T-cell (primary cell): ENCODE measurements around the gene SYCP2. TPM values are rescaled to one million over a fixed set of nuclear protein-coding genes. Genes with fewer than 3 reads are reported as not detected.

Experiments used
- ATAC-seq, 4 experiments: fragments of 200-7000 bp in 3 of 4; fragments of 150-1000 bp in 1 of 4; cut with Tn5 transposase; replicated peaks in 1 of 4; 1 replicate in 3 of 4; 2 replicates in 1 of 4; pipeline ENCODE4 v1.10.0; 2021; ENCODE audit warnings: moderate library complexity in 3 of 4, mild to moderate bottlenecking in 2 of 4, moderate number of reproducible peaks in 1 of 4
- CTCF ChIA-PET, 2 donors: fragments of 300-600 bp; sonication (Branson Sonifier 250); formaldehyde crosslinking; loops; one replicate each; lab custom pipeline; 2022; ENCODE audit warnings: antibody characterized with exemption in 2 of 2; lab: Charles Lee
- POLR2A ChIA-PET, 2 donors: fragments of 300-600 bp; sonication (Branson Sonifier 250); formaldehyde crosslinking; loops; one replicate each; lab custom pipeline; 2022; ENCODE audit warnings: antibody characterized with exemption in 2 of 2; lab: Charles Lee
- DNase-seq, 35 experiments: peaks; one replicate each; pipeline versions ENCODE4 v3.0.0 to v3.0.0-alpha.2; 2013 to 2023
- H3K27ac ChIP-seq: one replicate; pipeline ENCODE4 v1.5.1; 2013; ENCODE audit warnings: low read length
- H3K27me3 ChIP-seq, 2 experiments: replicated peaks in 1 of 2; 1 replicate in 1 of 2; 2 replicates in 1 of 2; pipeline versions ENCODE4 v1.6.1 to v1.7.0; 2013; ENCODE audit warnings: low read length in 1 of 2, mixed read lengths in 1 of 2; ENCODE audit not compliant: control insufficient read depth in 2 of 2, insufficient read depth in 2 of 2; ENCODE audit errors: extremely low read depth in 1 of 2
- H3K36me3 ChIP-seq, 2 donors: 1 replicate in 1 of 2; 2 replicates in 1 of 2; pipeline versions ENCODE4 v1.6.1 to v1.7.0; 2013; ENCODE audit warnings: low read length in 1 of 2; ENCODE audit not compliant: control insufficient read depth in 2 of 2, insufficient read depth in 1 of 2; ENCODE audit errors: extremely low read depth in 1 of 2
- H3K4me1 ChIP-seq, 2 experiments: 1 replicate in 1 of 2; 2 replicates in 1 of 2; pipeline versions ENCODE4 v1.6.1 to v1.7.0; 2013; ENCODE audit warnings: low read length in 2 of 2, mixed read lengths in 1 of 2; ENCODE audit not compliant: insufficient read depth in 2 of 2, control insufficient read depth in 1 of 2; ENCODE audit errors: extremely low read depth in 1 of 2
- H3K4me3 ChIP-seq, 2 donors: 1 replicate in 1 of 2; 2 replicates in 1 of 2; pipeline versions ENCODE4 v1.5.1 to v1.7.0; 2013; ENCODE audit warnings: mild to moderate bottlenecking in 2 of 2, low read length in 1 of 2, moderate library complexity in 1 of 2; ENCODE audit not compliant: control insufficient read depth in 1 of 2; ENCODE audit errors: extremely low read depth in 1 of 2
- H3K9me3 ChIP-seq: 2 replicates; pipeline ENCODE4 v1.7.0; 2013
- H3K27ac Mint-ChIP-seq, 2 donors: one replicate each; pipeline ENCODE4 v1.8.0; 2020 to 2021; ENCODE audit warnings: mild to moderate bottlenecking in 2 of 2, mixed read lengths in 2 of 2
- H3K27me3 Mint-ChIP-seq, 2 donors: one replicate each; pipeline ENCODE4 v1.8.0; 2021 to 2022; ENCODE audit warnings: mixed read lengths in 2 of 2
- H3K36me3 Mint-ChIP-seq: one replicate; pipeline ENCODE4 v1.8.0; 2021; ENCODE audit warnings: mixed read lengths
- H3K4me1 Mint-ChIP-seq, 3 donors: one replicate each; pipeline ENCODE4 v1.8.0; 2020 to 2022; ENCODE audit warnings: mixed read lengths in 3 of 3, mild to moderate bottlenecking in 1 of 3
- H3K4me3 Mint-ChIP-seq, 3 donors: one replicate each; pipeline ENCODE4 v1.8.0; 2020 to 2022; ENCODE audit warnings: mild to moderate bottlenecking in 3 of 3, mixed read lengths in 3 of 3, moderate library complexity in 3 of 3
- H3K9me3 Mint-ChIP-seq, 3 donors: one replicate each; pipeline ENCODE4 v1.8.0; 2020 to 2022; ENCODE audit warnings: mixed read lengths in 3 of 3
- WGBS: methylation state at CpG from one replicate; pipeline ENCODE4 v1.1.5; 2013; ENCODE audit warnings: missing lambda C conversion rate; ENCODE audit not compliant: insufficient coverage; 5-methylcytosine and 5-hydroxymethylcytosine counted together
- total RNA-seq, 35 experiments: library from RNA in 6 of 35; stranded (reverse) in 6 of 35; fragments of 120-200 nt in 1 of 35; gene quantifications; one replicate each; pipeline versions ENCODE4 v1.2.1 to v1.2.4 and lab custom pipeline; 2013 to 2026

The SYCP2 gene, protein sequence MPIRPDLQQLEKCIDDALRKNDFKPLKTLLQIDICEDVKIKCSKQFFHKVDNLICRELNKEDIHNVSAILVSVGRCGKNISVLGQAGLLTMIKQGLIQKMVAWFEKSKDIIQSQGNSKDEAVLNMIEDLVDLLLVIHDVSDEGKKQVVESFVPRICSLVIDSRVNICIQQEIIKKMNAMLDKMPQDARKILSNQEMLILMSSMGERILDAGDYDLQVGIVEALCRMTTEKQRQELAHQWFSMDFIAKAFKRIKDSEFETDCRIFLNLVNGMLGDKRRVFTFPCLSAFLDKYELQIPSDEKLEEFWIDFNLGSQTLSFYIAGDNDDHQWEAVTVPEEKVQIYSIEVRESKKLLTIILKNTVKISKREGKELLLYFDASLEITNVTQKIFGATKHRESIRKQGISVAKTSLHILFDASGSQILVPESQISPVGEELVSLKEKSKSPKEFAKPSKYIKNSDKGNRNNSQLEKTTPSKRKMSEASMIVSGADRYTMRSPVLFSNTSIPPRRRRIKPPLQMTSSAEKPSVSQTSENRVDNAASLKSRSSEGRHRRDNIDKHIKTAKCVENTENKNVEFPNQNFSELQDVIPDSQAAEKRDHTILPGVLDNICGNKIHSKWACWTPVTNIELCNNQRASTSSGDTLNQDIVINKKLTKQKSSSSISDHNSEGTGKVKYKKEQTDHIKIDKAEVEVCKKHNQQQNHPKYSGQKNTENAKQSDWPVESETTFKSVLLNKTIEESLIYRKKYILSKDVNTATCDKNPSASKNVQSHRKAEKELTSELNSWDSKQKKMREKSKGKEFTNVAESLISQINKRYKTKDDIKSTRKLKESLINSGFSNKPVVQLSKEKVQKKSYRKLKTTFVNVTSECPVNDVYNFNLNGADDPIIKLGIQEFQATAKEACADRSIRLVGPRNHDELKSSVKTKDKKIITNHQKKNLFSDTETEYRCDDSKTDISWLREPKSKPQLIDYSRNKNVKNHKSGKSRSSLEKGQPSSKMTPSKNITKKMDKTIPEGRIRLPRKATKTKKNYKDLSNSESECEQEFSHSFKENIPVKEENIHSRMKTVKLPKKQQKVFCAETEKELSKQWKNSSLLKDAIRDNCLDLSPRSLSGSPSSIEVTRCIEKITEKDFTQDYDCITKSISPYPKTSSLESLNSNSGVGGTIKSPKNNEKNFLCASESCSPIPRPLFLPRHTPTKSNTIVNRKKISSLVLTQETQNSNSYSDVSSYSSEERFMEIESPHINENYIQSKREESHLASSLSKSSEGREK (N-terminal part only)
- total RNA-seq (1 to 10 TPM; 3.0 to 6.0 (median 3.8) TPM), total RNA-seq (lab: John Stamatoyannopoulos, UW) (2.0 to 21.2 (median 11.3) reads per million in 29 experiments)
- total RNA-seq (2013), result 8.3 TPM

DNA sequence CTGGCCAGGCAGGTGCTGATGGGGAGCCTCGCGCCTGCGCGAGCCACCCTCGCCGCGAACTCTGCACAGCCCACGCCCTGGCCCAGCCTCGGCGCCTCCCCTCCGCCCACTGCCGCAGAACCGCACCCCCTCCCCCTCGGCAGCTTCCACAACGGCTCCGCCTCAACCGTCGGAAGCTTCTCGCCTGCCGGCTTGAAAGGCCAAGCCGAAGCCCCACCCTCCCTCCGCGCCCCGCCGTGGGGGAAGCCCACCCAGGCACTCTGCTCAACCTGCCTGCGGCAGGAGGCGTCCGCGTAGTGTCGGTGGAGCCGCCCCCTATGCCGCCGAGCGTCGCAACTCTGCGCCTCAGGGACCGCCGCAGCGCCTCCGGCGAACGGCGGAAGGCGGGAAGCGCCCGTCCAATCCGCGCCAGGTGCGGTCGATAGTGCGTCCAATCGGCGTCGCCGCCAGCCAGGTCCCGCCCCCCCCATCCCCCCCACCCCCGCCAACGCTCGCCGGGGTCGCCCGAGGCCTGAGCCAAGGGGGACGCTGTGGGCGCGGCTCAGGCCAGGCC lies at the start of gene SYCP2:
Gene SYCP2, minus strand, starts transcription at position 342 of the 553 bp plus-strand sequence. CDS start 11,224 bp downstream, outside the sequence.
- Histone ChIP-seq H3K4me3 (peak within 1 kb of the TSS; percentile 67 to 80), H3K36me3 (no peaks in the 10 kb centered on the region), H3K27me3 (no peaks in the 10 kb centered on the region), H3K9me3 (no peaks in the 10 kb centered on the region), H3K27ac (no peak within 1 kb of the TSS), H3K4me1 (peaks cover 3 to 12% of the 10 kb centered on the region in 2 experiments)
- Mint-ChIP-seq H3K9me3 (no peaks in the 10 kb centered on the region), H3K36me3 (no peaks in the 10 kb centered on the region), H3K4me3 (peak within 1 kb of the TSS; percentile 71 to 79 (median 79)), H3K27me3 (no peaks in the 10 kb centered on the region), H3K27ac (peak within 1 kb of the TSS in 1 of 2 donors; percentile 43), H3K4me1 (peaks cover 18 to 37% (median 36%) of the 10 kb centered on the region in 3 donors)
- peak in 33 of 35 experiments; percentile 34 to 85 (median 59) for DNase-seq
- ChIA-PET CTCF (interaction anchor here in 1 of 2 donors (3.0 kb wide), 1 partner anchor 16 kb away, joined by 12 read pairs; no protein-coding TSS in a partner anchor), POLR2A (no interaction called here)
- ATAC-seq, result peak; percentile 86 to 90 (median 87)
- 41% methylated on average over 42 of the region's 65 CpGs for WGBS

DNA sequence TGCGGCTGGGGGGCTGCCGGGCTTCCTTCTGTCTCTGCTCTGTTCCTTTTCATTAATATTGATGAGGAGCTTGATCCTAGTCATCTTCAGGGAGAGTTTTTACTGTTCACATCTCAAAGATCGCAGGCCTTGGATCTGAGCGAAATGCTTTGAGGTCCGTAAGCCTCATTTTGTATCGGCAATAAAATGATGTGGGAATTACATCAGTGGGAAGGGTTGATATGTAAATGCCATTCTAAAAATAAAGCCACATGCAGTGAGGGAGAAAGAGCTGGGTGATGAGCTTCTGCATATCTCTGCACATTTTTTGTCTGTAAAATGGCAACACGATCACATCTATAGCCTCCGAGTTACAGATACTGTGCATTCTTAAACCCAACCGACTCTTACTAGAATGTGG lies 49.6 kb upstream of the SYCP2 start:
- no peak overlapping the region for H3K27ac Mint-ChIP-seq
- Histone ChIP-seq H3K27ac (no peak overlapping the region), H3K36me3 (no peaks in the 10 kb centered on the region), H3K9me3 (no peaks in the 10 kb centered on the region), H3K4me3 (no peak overlapping the region), H3K4me1 (no peaks in the 10 kb centered on the region), H3K27me3 (no peaks in the 10 kb centered on the region)
- DNase-seq (no peak), ATAC-seq (no peak)
- peaks cover 15% of the 10 kb centered on the region for H3K36me3 Mint-ChIP-seq
- 97% methylated on average over 4 of the region's 9 CpGs for WGBS
- CTCF ChIA-PET, result no interaction called here
- no peaks in the 10 kb centered on the region for H3K4me1 Mint-ChIP-seq
- H3K27me3 Mint-ChIP-seq, result no peaks in the 10 kb centered on the region
- POLR2A ChIA-PET, result no interaction called here
- no peaks in the 10 kb centered on the region for H3K9me3 Mint-ChIP-seq
- no peak overlapping the region for H3K4me3 Mint-ChIP-seq

DNA sequence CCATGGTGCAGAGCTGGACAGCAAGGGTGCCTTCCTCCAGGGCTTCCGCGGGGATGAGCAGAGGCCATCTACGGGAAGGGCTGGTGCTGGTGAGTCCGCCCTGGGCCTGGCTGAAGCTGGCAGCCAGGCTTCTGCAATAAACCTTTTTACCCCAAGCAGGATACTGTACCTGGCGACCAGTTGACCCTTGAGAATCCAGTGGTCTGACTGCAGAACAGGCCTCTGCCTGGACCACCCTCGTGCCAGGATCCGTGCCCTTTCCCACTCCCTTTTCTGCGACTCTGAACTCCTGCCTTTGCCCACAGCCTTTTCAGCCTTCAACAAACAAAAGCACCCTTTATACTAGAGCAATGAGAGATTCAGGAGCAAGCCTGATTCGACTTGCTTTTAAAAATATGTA lies 43.6 kb upstream of the SYCP2 start:
- H3K27ac ChIP-seq, result no peak overlapping the region
- H3K4me3 ChIP-seq, result no peak overlapping the region
- Mint-ChIP-seq H3K4me3 (no peak overlapping the region), H3K36me3 (peaks cover 20% of the 10 kb centered on the region), H3K9me3 (no peaks in the 10 kb centered on the region), H3K27ac (no peak overlapping the region), H3K4me1 (no peaks in the 10 kb centered on the region), H3K27me3 (no peaks in the 10 kb centered on the region)
- no peaks in the 10 kb centered on the region for H3K9me3 ChIP-seq
- no peaks in the 10 kb centered on the region for H3K36me3 ChIP-seq
- POLR2A ChIA-PET, result no interaction called here
- WGBS, result 90% methylated on average over 7 of the region's 9 CpGs
- H3K27me3 ChIP-seq, result no peaks in the 10 kb centered on the region
- DNase-seq, result no peak
- no peaks in the 10 kb centered on the region for H3K4me1 ChIP-seq
- ATAC-seq, result no peak
- CTCF ChIA-PET, result no interaction called here

DNA sequence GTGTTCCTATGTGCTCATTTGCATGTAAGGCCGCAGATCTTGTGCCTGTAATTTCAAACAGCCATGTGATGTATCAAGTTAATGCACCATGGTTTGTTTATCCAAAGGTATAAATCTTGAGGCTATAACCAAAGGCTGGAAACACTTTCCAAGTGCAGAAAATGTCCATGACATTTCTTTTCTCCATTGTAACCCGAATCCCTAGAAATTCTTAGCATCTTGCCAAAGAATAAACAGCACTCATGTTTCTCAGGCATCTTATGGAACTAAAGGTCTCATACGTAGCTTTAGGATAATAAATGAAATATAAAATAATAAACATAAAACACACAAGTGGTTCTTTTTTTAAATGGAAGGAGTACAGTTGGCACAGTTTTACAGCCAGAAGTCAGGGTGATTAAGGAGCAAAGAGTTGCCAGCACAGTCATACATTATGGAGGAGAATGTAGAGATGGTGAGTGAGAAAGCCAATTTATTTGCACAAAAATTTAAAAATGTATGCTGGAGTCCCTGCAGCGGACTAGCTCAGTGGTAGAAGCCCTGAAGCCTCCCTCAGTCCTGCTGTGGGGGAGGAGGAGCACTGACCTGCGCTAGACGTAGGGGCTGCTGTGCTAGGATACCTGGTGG lies 42.8 kb upstream of the SYCP2 start:
- Mint-ChIP-seq H3K27ac (no peak overlapping the region), H3K27me3 (no peaks in the 10 kb centered on the region), H3K4me1 (no peaks in the 10 kb centered on the region), H3K9me3 (no peaks in the 10 kb centered on the region), H3K4me3 (no peak overlapping the region), H3K36me3 (peaks cover 21% of the 10 kb centered on the region)
- H3K27me3 ChIP-seq, result no peaks in the 10 kb centered on the region
- CTCF ChIA-PET, result no interaction called here
- DNase-seq (no peak), ATAC-seq (no peak)
- no peaks in the 10 kb centered on the region for H3K4me1 ChIP-seq
- H3K4me3 ChIP-seq, result no peak overlapping the region
- no peaks in the 10 kb centered on the region for H3K36me3 ChIP-seq
- no peaks in the 10 kb centered on the region for H3K9me3 ChIP-seq
- 88% methylated on average over 4 of the region's 6 CpGs for WGBS
- no peak overlapping the region for H3K27ac ChIP-seq
- POLR2A ChIA-PET, result no interaction called here

DNA sequence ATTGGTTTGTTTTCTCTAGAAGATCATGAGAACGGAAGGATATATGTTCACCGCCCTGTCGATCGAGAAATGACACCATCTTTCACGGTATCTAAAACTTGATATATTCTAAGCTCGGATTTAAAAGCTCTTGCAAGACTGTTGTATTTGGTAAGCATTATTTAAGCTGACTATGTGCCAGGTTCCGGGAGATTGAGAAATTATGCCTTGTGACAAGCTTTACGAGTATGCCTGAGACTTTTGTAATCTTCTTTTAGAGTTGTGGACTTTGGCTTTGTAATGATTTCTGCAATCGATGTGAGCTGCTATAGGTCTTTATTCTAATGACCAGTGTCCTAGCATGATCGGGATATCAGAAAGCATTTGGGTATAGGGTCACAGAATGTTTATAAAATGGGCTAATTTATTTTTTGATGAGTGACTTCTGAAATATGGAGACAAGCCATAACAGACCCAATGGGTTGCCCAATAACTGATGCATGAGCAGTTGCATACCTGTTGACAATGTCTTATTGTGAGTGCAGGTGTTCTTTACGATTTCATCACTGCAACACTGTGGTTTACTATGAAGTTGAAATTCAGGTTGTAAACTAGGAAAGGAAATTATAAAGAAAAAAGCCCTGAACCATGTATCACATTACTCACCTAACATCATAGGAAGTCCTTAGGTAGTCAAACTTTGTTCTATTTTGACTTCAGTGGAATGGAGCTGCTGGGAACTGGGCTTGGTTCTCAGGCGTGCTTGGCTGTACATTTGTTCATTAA lies 38.8 kb upstream of the SYCP2 start:
- no peaks in the 10 kb centered on the region for H3K27me3 Mint-ChIP-seq
- Histone ChIP-seq H3K4me1 (no peaks in the 10 kb centered on the region), H3K27ac (no peak overlapping the region), H3K9me3 (no peaks in the 10 kb centered on the region), H3K4me3 (no peak overlapping the region), H3K36me3 (no peaks in the 10 kb centered on the region), H3K27me3 (no peaks in the 10 kb centered on the region)
- H3K36me3 Mint-ChIP-seq, result peaks cover 18% of the 10 kb centered on the region
- WGBS, result 100% methylated on average over 6 of the region's 12 CpGs
- H3K9me3 Mint-ChIP-seq, result no peaks in the 10 kb centered on the region
- no peaks in the 10 kb centered on the region for H3K4me1 Mint-ChIP-seq
- no peak overlapping the region for H3K4me3 Mint-ChIP-seq
- DNase-seq (no peak), ATAC-seq (no peak)
- H3K27ac Mint-ChIP-seq, result no peak overlapping the region
- ChIA-PET CTCF (no interaction called here), POLR2A (no interaction called here)
